GM06990 (cell line): Measurements from ENCODE around the gene MBLAC1.
A peak's percentile ranks its signal among the peaks of the same experiment; 100 is the strongest.

Source experiments
- DNase-seq: peaks from one replicate; pipeline ENCODE4 v3.0.0-alpha.2; 2011; ENCODE audit not compliant: insufficient read length; ENCODE audit errors: extremely low read depth
- H3K27me3 ChIP-seq: replicated peaks from 2 replicates; pipeline ENCODE4 v1.6.0; 2011; ENCODE audit warnings: low read length; ENCODE audit not compliant: control insufficient read depth, insufficient read depth
- H3K36me3 ChIP-seq: 2 replicates; pipeline ENCODE4 v1.5.1; 2011; ENCODE audit warnings: low read length; ENCODE audit not compliant: control insufficient read depth, insufficient read depth
- H3K4me3 ChIP-seq: replicated peaks from 2 replicates; pipeline ENCODE4 v1.5.1; 2011; ENCODE audit warnings: low read depth, mild to moderate bottlenecking, control low read depth, low read length
- CTCF ChIP-seq: IDR thresholded peaks from 2 replicates; pipeline ENCODE4 v1.5.1; 2011; ENCODE audit warnings: low read length, control low read depth, mild to moderate bottlenecking, inconsistent platforms; ENCODE audit not compliant: insufficient read depth, poor library complexity, severe bottlenecking

Gene MBLAC1

GRCh38 chr7:100082978-100083377 is 43.8 kb upstream of the MBLAC1 start:
- DNase-seq = no peak
- no peak for TF ChIP-seq CTCF
- Histone ChIP-seq H3K27me3 (no peaks in the 10 kb centered on the region), H3K36me3 (peaks cover 4% of the 10 kb centered on the region), H3K4me3 (no peak overlapping the region)

GRCh38 chr7:100085515-100085914 is 41.3 kb upstream of the MBLAC1 start:
- Histone ChIP-seq H3K4me3 (no peak overlapping the region), H3K27me3 (no peaks in the 10 kb centered on the region), H3K36me3 (peaks cover 2% of the 10 kb centered on the region; the same call in 1 of the 2 replicates)
- no peak for TF ChIP-seq CTCF
- no peak for DNase-seq

- no peak for TF ChIP-seq CTCF
- no peak for DNase-seq
- H3K36me3 ChIP-seq = peaks cover 17% of the 10 kb centered on the region
- H3K4me3 ChIP-seq = no peak overlapping the region
- H3K27me3 ChIP-seq = no peaks in the 10 kb centered on the region
These were observed 39.6 kb upstream of the MBLAC1 start for GRCh38 chr7:100087055-100087750.

GRCh38 chr7:100088095-100088620 is 38.6 kb upstream of the MBLAC1 start:
- TF ChIP-seq CTCF = no peak
- H3K27me3 ChIP-seq = no peaks in the 10 kb centered on the region
- no peak for DNase-seq
- peak overlapping the region; percentile 87 for H3K4me3 ChIP-seq
- H3K36me3 ChIP-seq = peaks cover 24% of the 10 kb centered on the region

- Histone ChIP-seq H3K27me3 (no peaks in the 10 kb centered on the region), H3K36me3 (peaks cover 31% of the 10 kb centered on the region), H3K4me3 (peak within 1 kb of the TSS; percentile 87)
- DNase-seq = peak; percentile 84
- no peak for TF ChIP-seq CTCF
These were observed 37.9 kb upstream of the MBLAC1 start, which contains the start of gene COPS6 for GRCh38 chr7:100088621-100089457. Gene COPS6, plus strand, starts transcription at chr7:100088969. Its CDS starts 22 bp downstream, at chr7:100088991.
